Stimulated activated CD4-positive, alpha-beta T cell treated with anti-CD3 and anti-CD28 coated beads, Interleukin-1b, Interleukin-23, amount 100 ng/mL, for 24 hours (primary cell): ENCODE measurements around the gene TMEM198.

Source experiments
- DNase-seq, 4 experiments: peaks; one replicate each; pipeline ENCODE4 v3.0.0-alpha.2; 2020; ENCODE audit warnings: low read depth in 4 of 4, low spot score in 1 of 4

TMEM198 gene

DNA sequence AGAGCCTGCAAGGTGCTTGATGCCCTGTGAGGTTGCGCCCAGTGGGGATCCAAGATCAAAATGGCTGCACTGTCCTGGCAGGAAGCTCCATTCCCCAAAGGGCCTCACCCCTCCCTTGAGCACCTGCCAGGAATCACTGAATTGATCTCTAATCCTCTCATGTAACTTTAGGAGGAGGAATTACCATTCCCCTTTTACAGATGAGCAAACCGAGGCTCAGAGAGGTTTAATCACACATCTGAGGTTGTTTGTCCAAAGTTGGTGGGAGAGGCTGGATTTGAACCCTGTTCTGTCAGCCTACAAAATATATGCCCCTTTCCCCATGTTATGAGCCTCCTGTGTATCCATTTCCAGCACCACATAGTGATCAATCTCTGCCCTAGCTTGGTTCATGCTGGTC is 19.0 kb upstream of the TMEM198 start:
- DNase-seq = no peak

DNA sequence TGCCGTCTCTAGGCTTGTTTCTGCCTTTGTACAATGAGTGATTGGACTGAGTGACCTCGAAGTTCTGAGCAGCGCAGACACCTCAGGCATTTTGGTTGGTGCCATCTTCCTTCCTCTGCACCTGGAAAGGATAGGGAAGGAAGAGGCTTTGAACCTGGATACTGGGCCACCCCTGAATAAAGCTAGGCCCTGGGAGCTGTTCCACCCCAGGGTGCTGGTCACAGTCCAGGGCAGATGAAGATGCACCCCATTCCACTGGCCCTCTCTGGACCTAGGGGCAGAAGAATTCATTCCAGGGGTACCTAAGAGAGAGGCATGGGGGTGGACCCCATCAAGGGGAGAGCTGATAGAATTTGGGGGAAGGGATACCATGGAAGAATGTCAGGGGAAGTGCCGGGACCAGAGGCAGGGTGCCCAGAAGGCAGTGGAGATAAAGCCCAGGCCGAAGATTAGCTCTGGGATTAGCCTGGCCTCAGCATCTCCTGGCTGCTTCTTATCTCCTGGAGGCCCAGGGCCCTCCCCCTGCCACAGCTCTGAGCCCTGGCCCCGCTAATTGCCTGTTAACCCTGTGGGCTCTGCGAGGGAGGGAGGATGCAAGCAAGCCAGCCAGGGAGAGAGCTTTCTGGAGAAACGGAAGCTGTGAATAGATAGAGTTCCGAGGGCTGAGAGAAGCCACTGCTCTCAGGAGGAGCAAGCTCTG is 18.1 kb upstream of the TMEM198 start:
- DNase-seq = no peak

- DNase-seq = no peak
These were observed 17.3 kb upstream of the TMEM198 start for GRCh38 chr2:219526320-219527075.

- no peak for DNase-seq
These were observed 16.8 kb upstream of the TMEM198 start for GRCh38 chr2:219527076-219527394.

- DNase-seq = no peak
These were observed 16.4 kb upstream of the TMEM198 start for GRCh38 chr2:219527472-219527871.

DNA sequence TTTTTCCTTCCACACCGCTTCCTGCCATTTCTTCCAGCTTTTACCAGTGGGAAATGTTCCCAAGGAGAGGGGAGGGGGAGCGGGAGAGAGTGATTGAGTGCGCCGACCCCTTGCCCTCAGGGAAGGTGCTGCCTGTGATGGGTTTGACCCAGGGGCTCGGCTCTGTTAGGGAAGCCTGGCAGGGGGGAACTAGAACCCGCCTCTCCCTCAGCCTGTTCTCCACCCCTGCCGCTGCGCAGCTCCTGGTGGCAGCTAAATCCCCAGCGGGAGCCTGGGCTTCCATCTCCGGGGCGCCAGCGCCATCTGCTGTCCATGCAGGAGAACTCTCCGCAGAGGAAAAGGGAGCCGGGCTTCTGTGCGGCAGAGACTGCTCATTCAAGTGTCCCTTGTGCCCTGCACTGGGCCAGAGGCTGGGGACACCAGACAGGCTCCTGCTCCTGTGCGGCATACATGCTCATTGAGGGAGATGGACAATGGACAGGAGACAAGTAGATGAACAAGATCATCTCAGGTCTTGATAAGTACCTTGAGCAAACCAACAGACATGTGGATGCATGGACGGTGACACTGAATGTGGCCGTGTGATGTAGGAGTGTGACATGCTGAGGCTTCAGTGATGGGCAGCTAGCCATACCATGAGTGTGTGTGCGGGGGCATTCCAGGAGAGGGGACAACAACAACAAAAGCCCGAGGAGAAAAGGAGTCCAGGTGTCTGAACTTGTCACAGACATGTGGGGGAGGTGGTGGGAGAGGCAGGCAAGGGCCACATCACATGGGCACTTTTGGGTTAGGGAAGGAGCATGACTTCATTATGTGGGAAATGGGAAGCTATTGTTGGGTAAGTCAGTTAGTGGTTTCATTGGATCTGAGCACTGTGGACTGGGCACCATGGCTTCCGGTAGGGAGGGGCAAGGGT is 13.5 kb upstream of the TMEM198 start:
- DNase-seq = peak; percentile 73 to 84 (median 82)

DNA sequence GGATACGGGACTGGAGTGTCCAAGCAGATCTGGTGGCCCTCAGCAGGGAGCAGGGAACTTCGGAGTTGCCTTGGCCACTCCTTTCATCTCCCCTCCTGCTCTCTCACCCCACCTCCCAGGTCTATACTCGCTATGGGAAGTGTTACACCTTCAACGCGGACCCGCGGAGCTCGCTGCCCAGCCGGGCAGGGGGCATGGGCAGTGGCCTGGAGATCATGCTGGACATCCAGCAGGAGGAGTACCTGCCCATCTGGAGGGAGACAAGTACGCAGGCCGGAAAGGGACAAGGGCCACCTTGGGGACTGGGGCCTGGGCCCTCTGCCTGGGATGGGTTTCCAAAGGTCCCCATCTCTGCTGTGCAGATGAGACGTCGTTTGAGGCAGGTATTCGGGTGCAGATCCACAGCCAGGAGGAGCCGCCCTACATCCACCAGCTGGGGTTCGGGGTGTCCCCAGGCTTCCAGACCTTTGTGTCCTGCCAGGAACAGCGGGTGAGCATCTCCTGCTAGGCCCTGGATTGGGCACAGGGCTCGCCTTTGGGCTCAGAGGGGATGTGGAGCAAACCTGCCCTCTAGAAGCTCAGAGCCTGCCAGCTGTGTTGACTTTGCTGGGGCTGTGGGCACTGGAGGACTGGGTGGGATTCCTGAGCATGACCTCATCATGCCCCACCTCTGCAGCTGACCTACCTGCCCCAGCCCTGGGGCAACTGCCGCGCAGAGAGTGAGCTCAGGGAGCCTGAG is 12.0 kb upstream of the TMEM198 start:
- DNase-seq = no peak

DNA sequence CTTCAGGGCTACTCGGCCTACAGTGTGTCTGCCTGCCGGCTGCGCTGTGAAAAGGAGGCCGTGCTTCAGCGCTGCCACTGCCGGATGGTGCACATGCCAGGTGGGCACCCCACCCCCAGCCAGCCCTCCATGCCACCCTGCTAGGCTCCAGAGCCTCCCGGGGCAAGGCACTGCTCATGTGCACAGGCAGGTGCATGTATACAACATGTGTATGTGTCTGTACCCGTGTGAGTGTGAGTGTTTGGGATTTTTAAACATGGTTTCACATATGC is 11.5 kb upstream of the TMEM198 start:
- DNase-seq = no peak

DNA sequence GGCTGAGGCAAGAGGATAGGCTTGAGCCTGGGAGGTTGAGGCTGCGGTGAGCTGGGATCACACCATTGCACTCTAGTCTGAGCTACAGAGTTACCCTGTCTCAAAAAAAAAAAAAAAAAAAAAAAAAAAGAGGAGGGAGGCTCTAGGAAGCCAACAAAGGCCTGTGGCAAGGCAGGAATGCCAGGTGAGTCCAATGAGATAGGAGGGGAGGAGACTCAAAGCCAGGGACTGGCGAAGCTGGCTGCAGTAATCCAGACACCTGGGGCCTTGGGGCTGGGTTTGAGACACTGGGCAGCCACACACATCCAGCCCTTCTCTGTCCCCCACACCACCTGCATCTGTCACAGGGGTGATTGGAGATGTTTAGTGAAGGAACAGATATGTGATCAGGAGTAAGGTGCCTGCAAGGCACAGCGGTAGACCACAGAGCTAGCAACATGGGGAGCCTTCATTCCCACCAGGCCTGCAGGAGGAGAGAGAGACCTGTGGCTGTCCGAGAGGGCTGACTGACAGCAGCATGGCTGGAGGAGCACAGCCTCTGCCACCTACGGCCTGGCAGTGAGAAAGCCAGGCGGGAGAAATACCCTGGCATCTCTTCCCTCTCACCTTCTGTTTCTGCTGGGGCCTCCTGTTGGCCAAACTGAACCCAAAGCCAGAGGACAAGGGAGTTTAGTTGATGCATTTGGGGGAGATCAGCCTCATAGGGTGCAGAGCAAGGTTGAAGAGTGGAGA is 9.7 kb upstream of the TMEM198 start:
- no peak for DNase-seq

DNA sequence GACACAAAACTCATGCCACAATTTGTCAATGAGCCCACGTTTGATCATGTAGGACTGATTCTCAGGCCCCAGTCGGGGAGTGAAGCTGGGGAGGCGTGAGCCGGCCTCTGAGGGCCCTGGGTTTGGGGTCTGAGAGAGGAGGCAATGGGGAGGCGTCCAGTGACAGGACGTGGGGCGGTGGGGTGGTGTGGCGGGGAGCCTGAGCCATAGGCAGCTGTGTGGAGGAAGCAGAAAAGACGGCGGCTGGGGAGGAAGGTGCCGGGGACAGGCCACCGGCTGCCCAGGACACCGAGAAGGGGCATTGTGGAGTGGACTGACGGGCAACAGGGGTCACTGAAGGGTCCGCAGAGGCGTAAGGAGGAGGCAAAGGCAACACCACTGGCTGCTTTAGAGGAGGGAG is 7.4 kb upstream of the TMEM198 start:
- no peak for DNase-seq

- no peak for DNase-seq
These were observed 6.9 kb upstream of the TMEM198 start for GRCh38 chr2:219536967-219537366.

DNA sequence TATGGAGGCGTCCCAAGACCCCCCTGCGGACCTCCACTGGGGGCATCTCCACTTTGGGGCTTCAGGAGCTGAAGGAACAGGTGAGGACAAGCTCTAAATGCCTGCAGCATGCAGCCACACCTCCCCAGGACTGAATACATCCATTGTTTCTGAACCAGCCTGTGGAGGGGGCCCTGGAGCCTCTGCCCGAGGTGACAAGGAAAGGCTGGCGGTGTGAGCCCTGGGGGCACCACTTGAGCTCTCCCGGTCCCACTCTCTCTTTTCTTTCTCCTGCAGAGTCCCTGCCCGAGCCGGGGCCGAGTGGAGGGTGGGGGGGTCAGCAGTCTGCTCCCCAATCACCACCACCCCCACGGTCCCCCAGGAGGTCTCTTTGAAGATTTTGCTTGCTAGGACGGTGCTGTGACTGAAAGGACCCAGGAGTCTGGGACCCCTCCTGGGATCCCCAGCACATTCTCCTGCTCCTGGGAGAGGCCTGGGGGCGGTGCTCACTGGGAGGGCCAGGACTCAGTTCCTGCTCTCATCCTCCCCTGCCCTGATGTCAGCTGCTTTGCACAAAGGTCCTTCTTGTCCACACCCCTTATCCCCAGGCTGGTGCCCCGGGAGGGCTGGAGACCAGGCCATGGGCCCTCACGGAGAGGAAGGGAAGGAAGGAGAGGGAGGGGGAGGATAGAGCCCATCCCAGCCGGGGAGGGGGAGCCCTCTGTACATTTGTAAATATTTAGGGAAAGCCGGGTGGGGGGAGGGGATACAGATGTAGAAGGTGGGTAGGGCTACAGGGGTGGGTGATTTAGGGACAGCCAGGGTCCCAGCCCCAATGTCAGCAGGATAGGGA is 6.0 kb upstream of the TMEM198 start:
- no peak for DNase-seq

DNA sequence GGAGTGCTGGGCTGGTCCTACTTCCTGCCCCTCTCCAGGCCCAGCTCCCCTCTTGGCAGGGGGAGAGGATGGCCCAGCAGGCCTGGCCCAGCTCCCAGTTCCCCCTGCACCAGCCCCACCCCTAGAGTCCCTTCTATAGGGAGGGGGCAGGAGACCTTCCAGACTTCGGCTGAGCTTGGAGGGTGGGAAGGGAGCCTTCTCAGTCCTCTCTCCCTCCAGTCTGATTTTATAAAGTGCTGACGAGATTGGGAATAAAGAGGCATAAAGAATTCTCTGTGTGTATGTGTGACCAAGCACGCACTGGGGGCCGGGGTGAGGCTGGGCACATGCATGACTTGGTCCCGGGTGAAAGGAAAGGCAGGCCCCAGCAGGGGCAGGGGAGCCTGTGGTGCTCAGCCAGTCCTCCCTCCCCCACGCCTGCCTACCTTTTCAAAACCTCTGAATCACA is 5.3 kb upstream of the TMEM198 start:
- no peak for DNase-seq

GRCh38 chr2:219538956-219539788 is 4.7 kb upstream of the TMEM198 start:
- DNase-seq = no peak

DNA sequence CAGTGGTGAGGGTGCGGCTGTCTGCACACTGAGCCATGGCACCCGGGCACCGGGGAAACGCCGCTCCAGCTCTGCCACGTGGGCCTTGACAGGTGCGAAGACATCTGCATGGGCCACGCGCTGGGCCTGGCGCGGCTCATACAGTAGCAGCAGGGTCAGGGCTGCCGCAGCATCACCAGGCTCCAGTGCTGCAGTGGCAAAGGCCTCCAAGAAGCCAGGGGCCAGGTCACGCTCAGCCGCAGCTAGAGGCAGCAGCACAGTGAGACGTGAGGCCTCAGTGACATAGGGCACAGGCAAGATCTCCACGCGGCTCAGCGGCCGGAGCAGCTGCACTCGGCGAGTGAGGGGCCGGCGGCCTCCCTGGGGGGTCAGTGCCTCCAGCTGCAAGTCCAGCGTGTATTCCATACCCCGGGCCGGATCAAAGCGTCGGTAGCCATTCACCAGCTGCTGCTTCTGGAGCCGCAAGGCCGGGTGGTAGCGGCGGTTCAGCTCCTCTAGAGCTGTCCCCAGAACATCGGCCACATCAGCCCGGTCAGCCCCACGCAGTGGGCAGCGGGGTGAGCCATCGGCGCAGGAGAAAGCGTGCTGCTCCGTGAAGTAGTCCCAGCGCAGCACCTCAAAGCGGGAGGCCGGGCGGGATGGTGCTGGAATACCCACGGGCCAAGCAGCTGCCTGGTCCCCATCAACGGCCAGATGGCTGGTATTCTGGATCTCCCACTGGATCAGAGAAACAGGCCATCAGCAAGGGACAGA is 3.7 kb upstream of the TMEM198 start:
- DNase-seq = no peak

GRCh38 chr2:219540784-219541504 is 2.9 kb upstream of the TMEM198 start:
- DNase-seq = no peak

GRCh38 chr2:219541611-219542180 is 2.1 kb upstream of the TMEM198 start:
- peak; percentile 67 to 86 (median 74) for DNase-seq
